IMR-90 (cell line): ENCODE results near the gene TRPM7. TPM values are rescaled to one million over a fixed set of nuclear protein-coding genes. Genes with fewer than 3 reads are reported as not detected.

Experiments used
- ATAC-seq: fragments of 200-7000 bp; cut with Tn5 transposase; 2 replicates; pipeline ENCODE4 v1.9.1; 2020; ENCODE audit warnings: low read depth, mild to moderate bottlenecking, moderate library complexity
- BruUV-seq: library from RNA; stranded (reverse); fragments of 400-500 nt; replicated peaks from 2 replicates; lab custom pipeline; 2021; lab: Mats Ljungman, UMichigan
- CTCF ChIA-PET: fragments of 300-600 bp; formaldehyde crosslinking; extraction: SDS; loops from one replicate; lab custom pipeline; 2021; ENCODE audit warnings: antibody characterized with exemption; lab: Yijun Ruan, JAX
- POLR2A ChIA-PET: fragments of 300-600 bp; sonication (Branson Sonifier 250); formaldehyde crosslinking; loops from one replicate; lab custom pipeline; 2022; ENCODE audit warnings: antibody characterized with exemption; ENCODE audit not compliant: unreplicated experiment; lab: Charles Lee
- DNase-seq: peaks from one replicate; pipeline ENCODE4 v3.0.0; 2013
- H2AFZ ChIP-seq: replicated peaks from 2 replicates; pipeline ENCODE3; 2013; ENCODE audit warnings: low read length, mild to moderate bottlenecking; ENCODE audit not compliant: poor library complexity
- H2AK5ac ChIP-seq: 2 replicates; pipeline ENCODE4 v1.6.1; 2013; ENCODE audit warnings: low read depth, low read length, inconsistent platforms
- H2AK9ac ChIP-seq: replicated peaks from 2 replicates; pipeline ENCODE3; 2013; ENCODE audit warnings: mild to moderate bottlenecking, low read depth, low read length, moderate library complexity; ENCODE audit not compliant: poor library complexity
- H2BK120ac ChIP-seq: 2 replicates; pipeline ENCODE4 v1.6.1; 2013; ENCODE audit warnings: low read depth, low read length, inconsistent platforms
- H2BK15ac ChIP-seq: 3 replicates; pipeline ENCODE4 v1.6.1; 2013; ENCODE audit warnings: low read depth, low read length, inconsistent platforms
- H2BK20ac ChIP-seq: 2 replicates; pipeline ENCODE4 v1.6.1; 2013; ENCODE audit warnings: low read depth, mild to moderate bottlenecking, inconsistent platforms, low read length, moderate library complexity
- H2BK5ac ChIP-seq: 2 replicates; pipeline ENCODE4 v1.6.1; 2013; ENCODE audit warnings: mild to moderate bottlenecking, low read depth, low read length, inconsistent platforms; ENCODE audit not compliant: poor library complexity, severe bottlenecking
- H3K14ac ChIP-seq: replicated peaks from 2 replicates; pipeline ENCODE4 v1.6.1; 2013; ENCODE audit warnings: low read depth, low read length, inconsistent platforms
- H3K18ac ChIP-seq: 2 replicates; pipeline ENCODE4 v1.6.1; 2013; ENCODE audit warnings: low read depth, low read length, control low read depth
- H3K23ac ChIP-seq: 2 replicates; pipeline ENCODE4 v1.6.1; 2013; ENCODE audit warnings: low read depth, low read length, inconsistent platforms
- H3K27ac ChIP-seq: 2 replicates; pipeline ENCODE4 v1.5.1; 2013; ENCODE audit warnings: mild to moderate bottlenecking, control low read depth, low read length; ENCODE audit not compliant: insufficient read depth
- H3K27me3 ChIP-seq: 2 replicates; pipeline ENCODE4 v1.6.1; 2013; ENCODE audit warnings: low read length; ENCODE audit not compliant: control insufficient read depth, insufficient read depth
- H3K36me3 ChIP-seq: 2 replicates; pipeline ENCODE4 v1.6.1; 2013; ENCODE audit warnings: low read length, mixed read lengths; ENCODE audit not compliant: control insufficient read depth, insufficient read depth
- H3K4ac ChIP-seq: 2 replicates; pipeline ENCODE4 v1.6.1; 2013; ENCODE audit warnings: low read depth, low read length, inconsistent platforms
- H3K4me1 ChIP-seq: 2 replicates; pipeline ENCODE4 v1.6.1; 2013; ENCODE audit warnings: low read length, mixed read lengths; ENCODE audit not compliant: control insufficient read depth, insufficient read depth
- H3K4me2 ChIP-seq: 2 replicates; pipeline ENCODE4 v1.6.1; 2013; ENCODE audit warnings: low read depth, mild to moderate bottlenecking, control low read depth, low read length, moderate library complexity
- H3K4me3 ChIP-seq: 2 replicates; pipeline ENCODE4 v1.5.1; 2013; ENCODE audit warnings: low read depth, mild to moderate bottlenecking, control low read depth, low read length, moderate library complexity; ENCODE audit not compliant: insufficient read depth
- H3K56ac ChIP-seq: 2 replicates; pipeline ENCODE4 v1.6.1; 2013; ENCODE audit warnings: low read length, inconsistent platforms; ENCODE audit not compliant: insufficient read depth; ENCODE audit errors: extremely low read depth
- H3K79me1 ChIP-seq, 2 experiments: 2 replicates each; pipeline ENCODE4 v1.6.1; 2013; ENCODE audit warnings: low read length in 2 of 2, inconsistent platforms in 1 of 2, low read depth in 1 of 2
- H3K9ac ChIP-seq: 2 replicates; pipeline ENCODE4 v1.6.1; 2013; ENCODE audit warnings: low read depth, low read length, control low read depth
- H3K9me1 ChIP-seq: 2 replicates; pipeline ENCODE4 v1.6.1; 2013; ENCODE audit warnings: low read length, inconsistent platforms; ENCODE audit not compliant: insufficient read depth
- H3K9me3 ChIP-seq: 2 replicates; pipeline ENCODE4 v1.6.1; 2013; ENCODE audit warnings: low read length; ENCODE audit not compliant: control insufficient read depth, insufficient read depth
- H4K20me1 ChIP-seq: 2 replicates; pipeline ENCODE4 v1.6.1; 2013; ENCODE audit warnings: low read length, inconsistent platforms; ENCODE audit not compliant: insufficient read depth
- H4K5ac ChIP-seq: 2 replicates; pipeline ENCODE4 v1.6.1; 2013; ENCODE audit warnings: mild to moderate bottlenecking, low read depth, low read length, control low read depth
- H4K8ac ChIP-seq, 2 experiments: 2 replicates each; pipeline ENCODE4 v1.6.1; 2013; ENCODE audit warnings: low read depth in 2 of 2, low read length in 2 of 2, control low read depth in 1 of 2, inconsistent platforms in 1 of 2
- H4K91ac ChIP-seq: 2 replicates; pipeline ENCODE4 v1.6.1; 2013; ENCODE audit warnings: low read depth, low read length, inconsistent platforms; ENCODE audit not compliant: insufficient read depth
- BHLHE40 ChIP-seq: fragments of 150-350 bp; IDR thresholded peaks from 2 replicates; pipeline ENCODE4 v1.6.1; 2016; ENCODE audit warnings: mild to moderate bottlenecking, low read depth, low read length
- CEBPB ChIP-seq: IDR thresholded peaks from 2 replicates; pipeline ENCODE4 v1.6.1; 2012; ENCODE audit warnings: low read depth, low read length, improper control_type of control experiment
- CHD1 ChIP-seq: IDR thresholded peaks from 2 replicates; pipeline ENCODE4 v1.6.1; 2012; ENCODE audit warnings: low read depth, low read length, improper control_type of control experiment
- FOS ChIP-seq: fragments of 150-350 bp; IDR thresholded peaks from 2 replicates; pipeline ENCODE4 v1.6.1; 2016; ENCODE audit warnings: low read depth, low read length
- MAFK ChIP-seq: IDR thresholded peaks from 2 replicates; pipeline ENCODE4 v1.6.1; 2012; ENCODE audit warnings: low read depth, low read length, improper control_type of control experiment
- MXI1 ChIP-seq: IDR thresholded peaks from 2 replicates; pipeline ENCODE4 v1.6.1; 2012; ENCODE audit warnings: low read depth, mild to moderate bottlenecking, low read length, moderate library complexity, borderline replicate concordance
- NFE2L2 ChIP-seq: fragments of 150-350 bp; IDR thresholded peaks from 2 replicates; pipeline ENCODE4 v1.6.1; 2016; ENCODE audit warnings: low read depth, mild to moderate bottlenecking, low read length
- POLR2A ChIP-seq: IDR thresholded peaks from 2 replicates; pipeline ENCODE4 v1.6.1; 2012; ENCODE audit warnings: mild to moderate bottlenecking, low read depth, low read length
- RAD21 ChIP-seq: IDR thresholded peaks from 2 replicates; pipeline ENCODE4 v1.6.1; 2012; ENCODE audit warnings: low read length, improper control_type of control experiment
- RFX5 ChIP-seq: IDR thresholded peaks from 2 replicates; pipeline ENCODE4 v1.8.0; 2012; ENCODE audit warnings: low read depth, mild to moderate bottlenecking, low read length, moderate library complexity
- SMC3 ChIP-seq: fragments of 150-350 bp; IDR thresholded peaks from 2 replicates; pipeline ENCODE4 v1.6.1; 2016; ENCODE audit warnings: low read depth, mild to moderate bottlenecking, antibody characterized with exemption, low read length, moderate library complexity
- WGBS, 2 experiments: methylation state at CpG; one replicate each; pipeline versions ENCODE4 v1.1.5 to v1.1.7; 2013; ENCODE audit warnings: missing lambda C conversion rate in 2 of 2; ENCODE audit not compliant: insufficient read length in 1 of 2; ENCODE audit errors: extremely low coverage in 2 of 2; 5-methylcytosine and 5-hydroxymethylcytosine counted together
- dilution Hi-C: fragments of 300-500 bp; cut with HindIII; formaldehyde crosslinking; loops from one replicate; pipeline ENCODE4 v1.14.3; 2018; ENCODE audit warnings: low sequenced_read_pairs; ENCODE audit not compliant: unreplicated experiment
- in situ Hi-C: fragments of 300-500 bp; cut with MboI; formaldehyde crosslinking; loops from 3 replicates; pipeline ENCODE4 v1.14.3; 2019; ENCODE audit warnings: low sequenced_read_pairs, inconsistent platforms, mixed read lengths
- intact Hi-C: fragments of 100-400 bp; cut with micrococcal nuclease; formaldehyde crosslinking; loops from 2 replicates; pipeline ENCODE4 v1.10.0; 2022
- polyA plus RNA-seq, 3 experiments: library from polyadenylated mRNA; depleted of rRNA; stranded (reverse); fragments of >200 nt; gene quantifications; 2 replicates each; pipeline ENCODE4 v1.2.3, GENCODE V29; 2012; ENCODE audit warnings: low replicate concordance in 1 of 3
- total RNA-seq: library from RNA; depleted of rRNA; stranded (reverse); fragments of >200 nt; gene quantifications from 2 replicates; pipeline ENCODE4 v1.2.3, GENCODE V29; 2012
- TF ChIP-seq, protein P1 (sequence below): conservative IDR thresholded peaks from 2 replicates; pipeline ENCODE4 v1.5.1; 2012; ENCODE audit warnings: mild to moderate bottlenecking, low read depth, low read length, improper control_type of control experiment
- TF ChIP-seq, protein P2 (sequence below): fragments of 150-350 bp; IDR thresholded peaks from 2 replicates; pipeline ENCODE4 v1.6.1; 2017; ENCODE audit warnings: mild to moderate bottlenecking, antibody characterized with exemption, low read length, low read depth

TRPM7 gene
- total and polyA plus RNA-seq, 2 of the 4 experiments (the other 2 are of a cell fraction), result 10.6 to 27.8 TPM

DNA sequence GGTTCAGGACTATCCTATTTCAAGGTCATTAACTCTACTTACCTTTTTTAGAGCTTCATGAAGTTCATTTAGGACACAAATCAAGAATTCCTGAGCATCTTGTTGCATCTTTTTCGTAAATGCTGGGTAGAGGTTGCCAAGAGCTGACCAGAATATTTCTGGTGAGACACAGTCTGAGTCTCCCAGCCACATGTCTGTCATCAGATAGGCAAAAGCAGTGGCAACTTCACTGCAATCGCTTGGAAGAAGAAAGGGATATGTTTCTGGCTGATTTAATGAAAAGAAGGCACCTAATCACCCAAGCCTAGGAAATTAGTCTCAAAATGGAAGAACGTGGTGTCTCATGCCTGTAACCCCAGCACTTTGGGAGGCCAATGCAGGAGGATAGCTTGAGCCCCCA lies 143.0 kb downstream of the TRPM7 start:
- H4K20me1 ChIP-seq, result no peaks in the 10 kb centered on the region
- H2AFZ ChIP-seq, result no peak overlapping the region
- H3K4me2 ChIP-seq, result no peak overlapping the region
- peak overlapping the region; percentile 28 to 43; a peak in 2 of 4 replicates for H4K8ac ChIP-seq
- dilution Hi-C loops (no loop called here), intact Hi-C loops (no loop called here), in situ Hi-C loops (no loop called here)
- no peak overlapping the region for H2AK9ac ChIP-seq
- H3K18ac ChIP-seq, result peak overlapping the region; percentile 72
- no TSS peak for BruUV-seq
- ChIA-PET POLR2A (no interaction called here), CTCF (no interaction called here)
- H2BK120ac ChIP-seq, result peak overlapping the region; percentile 50
- peak; percentile 9 for DNase-seq
- peak overlapping the region; percentile 3; the same call in 1 of the 2 replicates for H2AK5ac ChIP-seq
- H3K27ac ChIP-seq, result no peak overlapping the region
- H2BK15ac ChIP-seq, result no peak overlapping the region
- H3K9ac ChIP-seq, result no peak overlapping the region
- H3K36me3 ChIP-seq, result no peaks in the 10 kb centered on the region
- 0 out of 2 replicates have a peak overlapping the region, but pooled peaks have one; percentile 39 for H3K4ac ChIP-seq
- peaks cover 3% of the 10 kb centered on the region; the same call in 1 of the 2 replicates for H3K9me1 ChIP-seq
- H3K27me3 ChIP-seq, result no peaks in the 10 kb centered on the region
- ATAC-seq, result no peak
- no peaks in the 10 kb centered on the region for H3K79me1 ChIP-seq
- H3K14ac ChIP-seq, result no peak overlapping the region; the same call in 1 of the 2 replicates
- H3K23ac ChIP-seq, result no peak overlapping the region
- TF ChIP-seq, protein P1, sequence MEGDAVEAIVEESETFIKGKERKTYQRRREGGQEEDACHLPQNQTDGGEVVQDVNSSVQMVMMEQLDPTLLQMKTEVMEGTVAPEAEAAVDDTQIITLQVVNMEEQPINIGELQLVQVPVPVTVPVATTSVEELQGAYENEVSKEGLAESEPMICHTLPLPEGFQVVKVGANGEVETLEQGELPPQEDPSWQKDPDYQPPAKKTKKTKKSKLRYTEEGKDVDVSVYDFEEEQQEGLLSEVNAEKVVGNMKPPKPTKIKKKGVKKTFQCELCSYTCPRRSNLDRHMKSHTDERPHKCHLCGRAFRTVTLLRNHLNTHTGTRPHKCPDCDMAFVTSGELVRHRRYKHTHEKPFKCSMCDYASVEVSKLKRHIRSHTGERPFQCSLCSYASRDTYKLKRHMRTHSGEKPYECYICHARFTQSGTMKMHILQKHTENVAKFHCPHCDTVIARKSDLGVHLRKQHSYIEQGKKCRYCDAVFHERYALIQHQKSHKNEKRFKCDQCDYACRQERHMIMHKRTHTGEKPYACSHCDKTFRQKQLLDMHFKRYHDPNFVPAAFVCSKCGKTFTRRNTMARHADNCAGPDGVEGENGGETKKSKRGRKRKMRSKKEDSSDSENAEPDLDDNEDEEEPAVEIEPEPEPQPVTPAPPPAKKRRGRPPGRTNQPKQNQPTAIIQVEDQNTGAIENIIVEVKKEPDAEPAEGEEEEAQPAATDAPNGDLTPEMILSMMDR, result no peak
- TF ChIP-seq, protein P2, sequence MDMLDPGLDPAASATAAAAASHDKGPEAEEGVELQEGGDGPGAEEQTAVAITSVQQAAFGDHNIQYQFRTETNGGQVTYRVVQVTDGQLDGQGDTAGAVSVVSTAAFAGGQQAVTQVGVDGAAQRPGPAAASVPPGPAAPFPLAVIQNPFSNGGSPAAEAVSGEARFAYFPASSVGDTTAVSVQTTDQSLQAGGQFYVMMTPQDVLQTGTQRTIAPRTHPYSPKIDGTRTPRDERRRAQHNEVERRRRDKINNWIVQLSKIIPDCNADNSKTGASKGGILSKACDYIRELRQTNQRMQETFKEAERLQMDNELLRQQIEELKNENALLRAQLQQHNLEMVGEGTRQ, result no peak
- no peak for TF ChIP-seq MXI1
- TF ChIP-seq CHD1, result no peak
- TF ChIP-seq BHLHE40, result no peak
- TF ChIP-seq RFX5, result no peak
- no peak for TF ChIP-seq RAD21
- no peak for TF ChIP-seq NFE2L2
- no peak for TF ChIP-seq MAFK
- TF ChIP-seq FOS, result no peak
- TF ChIP-seq CEBPB, result no peak
- TF ChIP-seq POLR2A, result no peak
- TF ChIP-seq SMC3, result no peak
- H3K4me3 ChIP-seq, result no peak overlapping the region
- H3K4me1 ChIP-seq, result peaks cover 9% of the 10 kb centered on the region
- peak overlapping the region; percentile 27 for H2BK5ac ChIP-seq
- peak overlapping the region; percentile 42; the same call in 1 of the 2 replicates for H4K5ac ChIP-seq
- H3K56ac ChIP-seq, result no peak overlapping the region
- peak overlapping the region; percentile 80; the same call in 1 of the 2 replicates for H2BK20ac ChIP-seq
- no CpG with 5 or more reads among the region's 3 CpGs for WGBS, 2 experiments
- peak overlapping the region; percentile 32 for H4K91ac ChIP-seq
- H3K9me3 ChIP-seq, result no peaks in the 10 kb centered on the region
